Measurements from ENCODE around the gene TULP4. TPM values are rescaled to one million over a fixed set of nuclear protein-coding genes. Genes with fewer than 3 reads are reported as not detected.

Gene TULP4
- total RNA-seq, 1 experiment from 2014 or later = 21.5 TPM

GRCh38 chr6:158333094-158333493 lies 20.8 kb downstream of the TULP4 start:
- H3K9me2 ChIP-seq (replicated peaks; ENCODE audit: low read length) = no peaks in the 10 kb centered on the region
- H2AFZ ChIP-seq (ENCODE audit: low read length) = no peak overlapping the region
- H3K27ac ChIP-seq (ENCODE audit: low read length) = no peak overlapping the region
- no peak for ATAC-seq
- no peaks in the 10 kb centered on the region for H4K20me1 ChIP-seq (ENCODE audit: low read length)
- no peak for TF ChIP-seq EZH2 (IDR thresholded peaks at IDR 0.05; ENCODE audit: low read length, unreplicated experiment)
- TF ChIP-seq CTCF (conservative IDR thresholded peaks at IDR 0.05; ENCODE audit: low read depth, low read length) = no peak
- no peak for TF ChIP-seq EZH2phosphoT487 (IDR thresholded peaks at IDR 0.05; ENCODE audit: borderline replicate concordance, low read length)
- H3K36me3 ChIP-seq (ENCODE audit: low read depth, low read length) = 0 out of 2 replicates have a peak, but pooled peaks cover 1% of the 10 kb centered on the region
- H3F3A ChIP-seq (ENCODE audit: low read length, unreplicated experiment) = no peaks in the 10 kb centered on the region
- ChIA-PET CTCF (no interaction called here), POLR2A (ENCODE audit: unreplicated experiment) (no interaction called here)
- intact Hi-C loops (cut with micrococcal nuclease) = no loop called here
- H3K9ac ChIP-seq (ENCODE audit: low read length) = no peak overlapping the region
- no peak for DNase-seq
- 0 out of 2 replicates have a peak, but pooled peaks cover 11% of the 10 kb centered on the region for H3K79me2 ChIP-seq (ENCODE audit: low read length)
- H3K4me2 ChIP-seq (ENCODE audit: low read length) = no peak overlapping the region
- no peaks in the 10 kb centered on the region for H3K27me3 ChIP-seq (ENCODE audit: low read length)
- no peak overlapping the region for H3K4me3 ChIP-seq (ENCODE audit: low read length)
- no TSS peak for BruUV-seq (replicated peaks)
- no peaks in the 10 kb centered on the region for H3K9me3 ChIP-seq (ENCODE audit: low read length)
- no peaks in the 10 kb centered on the region for H3K4me1 ChIP-seq (ENCODE audit: insufficient read depth, low read length)

DNA sequence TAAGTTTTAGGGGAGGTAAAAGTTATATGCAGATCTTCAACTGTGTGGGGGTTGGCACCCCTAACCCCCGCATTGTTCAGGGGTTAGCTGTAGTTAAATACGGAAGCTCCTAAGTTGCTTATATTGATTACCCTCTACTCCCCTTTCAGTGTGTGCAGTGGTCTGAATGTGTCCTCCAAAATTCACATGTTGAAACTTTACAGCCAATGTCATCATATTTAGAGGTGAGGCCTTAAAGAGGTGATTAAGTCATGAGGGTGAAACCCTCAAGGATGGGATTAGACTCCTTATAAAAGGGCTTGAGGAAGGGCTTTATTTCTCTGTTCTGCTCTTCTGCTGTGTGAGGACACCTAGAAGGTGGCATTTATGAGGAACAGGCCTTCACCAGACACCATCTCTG lies 22.3 kb downstream of the TULP4 start:
- POLR2A ChIA-PET (ENCODE audit: unreplicated experiment) = no interaction called here
- H3K79me2 ChIP-seq (ENCODE audit: low read length) = 0 out of 2 replicates have a peak, but pooled peaks cover 8% of the 10 kb centered on the region
- ATAC-seq (no peak), DNase-seq (no peak)
- CTCF ChIA-PET = no interaction called here
- 0 out of 2 replicates have a peak, but pooled peaks cover 5% of the 10 kb centered on the region for H3K36me3 ChIP-seq (ENCODE audit: low read depth, low read length)
- no peaks in the 10 kb centered on the region for H3K4me1 ChIP-seq (ENCODE audit: insufficient read depth, low read length)
- no TSS peak for BruUV-seq (replicated peaks)
- no peaks in the 10 kb centered on the region for H3F3A ChIP-seq (ENCODE audit: low read length, unreplicated experiment)
- no peak overlapping the region for H2AFZ ChIP-seq (ENCODE audit: low read length)
- H3K4me3 ChIP-seq (ENCODE audit: low read length) = no peak overlapping the region
- H3K27ac ChIP-seq (ENCODE audit: low read length) = no peak overlapping the region
- H3K9me3 ChIP-seq (ENCODE audit: low read length) = no peaks in the 10 kb centered on the region
- no peak overlapping the region for H3K4me2 ChIP-seq (ENCODE audit: low read length)
- TF ChIP-seq EZH2phosphoT487 (IDR thresholded peaks at IDR 0.05; ENCODE audit: borderline replicate concordance, low read length) (no peak), EZH2 (IDR thresholded peaks at IDR 0.05; ENCODE audit: low read length, unreplicated experiment) (no peak), CTCF (conservative IDR thresholded peaks at IDR 0.05; ENCODE audit: low read depth, low read length) (no peak)
- no peak overlapping the region for H3K9ac ChIP-seq (ENCODE audit: low read length)
- no peaks in the 10 kb centered on the region for H4K20me1 ChIP-seq (ENCODE audit: low read length)
- intact Hi-C loops (cut with micrococcal nuclease) = no loop called here
- H3K9me2 ChIP-seq (replicated peaks; ENCODE audit: low read length) = no peaks in the 10 kb centered on the region
- H3K27me3 ChIP-seq (ENCODE audit: low read length) = no peaks in the 10 kb centered on the region

DNA sequence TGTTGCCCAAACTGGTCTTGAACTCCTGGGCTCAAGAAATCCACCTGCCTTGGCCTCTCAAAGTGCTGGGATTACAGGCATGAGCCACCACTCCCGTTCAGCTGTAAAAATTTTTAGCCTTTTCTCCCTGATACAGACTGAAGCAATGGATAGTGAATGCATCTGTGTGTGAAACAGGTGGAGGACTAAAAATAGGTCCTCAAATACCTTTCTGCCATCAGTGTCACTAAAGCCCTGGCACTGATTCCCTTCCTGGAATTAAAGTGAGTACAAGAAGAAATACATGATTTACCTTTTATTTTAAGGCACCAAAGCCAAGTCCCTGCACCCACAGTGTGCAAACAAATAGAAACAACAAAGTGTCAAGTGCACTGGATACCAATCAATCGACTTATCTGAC lies 25.1 kb downstream of the TULP4 start:
- no peak overlapping the region for H3K9ac ChIP-seq (ENCODE audit: low read length)
- H3F3A ChIP-seq (ENCODE audit: low read length, unreplicated experiment) = no peaks in the 10 kb centered on the region
- TF ChIP-seq CTCF (conservative IDR thresholded peaks at IDR 0.05; ENCODE audit: low read depth, low read length) = no peak
- no peak for TF ChIP-seq EZH2phosphoT487 (IDR thresholded peaks at IDR 0.05; ENCODE audit: borderline replicate concordance, low read length)
- no peak for TF ChIP-seq EZH2 (IDR thresholded peaks at IDR 0.05; ENCODE audit: low read length, unreplicated experiment)
- no peaks in the 10 kb centered on the region for H4K20me1 ChIP-seq (ENCODE audit: low read length)
- no peaks in the 10 kb centered on the region for H3K9me2 ChIP-seq (replicated peaks; ENCODE audit: low read length)
- POLR2A ChIA-PET (ENCODE audit: unreplicated experiment) = no interaction called here
- ATAC-seq = no peak
- intact Hi-C loops (cut with micrococcal nuclease) = no loop called here
- no peaks in the 10 kb centered on the region for H3K9me3 ChIP-seq (ENCODE audit: low read length)
- H3K4me1 ChIP-seq (ENCODE audit: insufficient read depth, low read length) = peaks cover 3% of the 10 kb centered on the region; the same call in 1 of the 2 replicates
- H3K27me3 ChIP-seq (ENCODE audit: low read length) = no peaks in the 10 kb centered on the region
- H3K4me3 ChIP-seq (ENCODE audit: low read length) = no peak overlapping the region
- no peak overlapping the region for H3K4me2 ChIP-seq (ENCODE audit: low read length)
- 0 out of 2 replicates have a peak, but pooled peaks cover 4% of the 10 kb centered on the region for H3K79me2 ChIP-seq (ENCODE audit: low read length)
- DNase-seq = no peak
- BruUV-seq (replicated peaks) = no TSS peak
- CTCF ChIA-PET = no interaction called here
- 0 out of 2 replicates have a peak, but pooled peaks cover 5% of the 10 kb centered on the region for H3K36me3 ChIP-seq (ENCODE audit: low read depth, low read length)
- H2AFZ ChIP-seq (ENCODE audit: low read length) = no peak overlapping the region
- no peak overlapping the region for H3K27ac ChIP-seq (ENCODE audit: low read length)

All from PC-3 (cell line).